GM12872 (cell line): Measurements from ENCODE around the gene BFSP1.

Source experiments
- TF ChIP-seq, protein P1 (sequence below): IDR thresholded peaks from 3 replicates; pipeline ENCODE4 v1.5.1; 2011; ENCODE audit warnings: low read depth, mild to moderate bottlenecking, low read length, moderate library complexity; ENCODE audit not compliant: insufficient read depth

BFSP1 gene

DNA sequence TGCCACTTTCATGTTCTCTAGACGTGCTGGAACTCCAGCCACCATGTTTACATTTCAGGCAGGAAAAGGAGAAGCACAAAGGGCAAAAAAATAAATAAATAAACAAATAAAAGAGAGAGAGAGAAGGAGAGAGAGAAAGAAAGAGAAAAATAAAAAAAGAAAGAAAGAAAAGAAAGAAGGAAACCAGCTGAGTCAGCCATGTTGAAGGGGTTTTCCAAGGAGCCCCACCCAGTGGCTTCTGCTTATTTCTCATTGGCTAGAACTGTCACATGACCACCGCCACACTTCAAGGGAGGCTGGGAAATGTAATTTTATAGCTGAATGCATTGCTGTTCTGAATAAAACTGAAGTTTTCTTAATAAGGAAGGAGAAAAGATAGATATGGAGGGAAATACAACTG is 71.1 kb downstream of the BFSP1 start:
- TF ChIP-seq, protein P1, sequence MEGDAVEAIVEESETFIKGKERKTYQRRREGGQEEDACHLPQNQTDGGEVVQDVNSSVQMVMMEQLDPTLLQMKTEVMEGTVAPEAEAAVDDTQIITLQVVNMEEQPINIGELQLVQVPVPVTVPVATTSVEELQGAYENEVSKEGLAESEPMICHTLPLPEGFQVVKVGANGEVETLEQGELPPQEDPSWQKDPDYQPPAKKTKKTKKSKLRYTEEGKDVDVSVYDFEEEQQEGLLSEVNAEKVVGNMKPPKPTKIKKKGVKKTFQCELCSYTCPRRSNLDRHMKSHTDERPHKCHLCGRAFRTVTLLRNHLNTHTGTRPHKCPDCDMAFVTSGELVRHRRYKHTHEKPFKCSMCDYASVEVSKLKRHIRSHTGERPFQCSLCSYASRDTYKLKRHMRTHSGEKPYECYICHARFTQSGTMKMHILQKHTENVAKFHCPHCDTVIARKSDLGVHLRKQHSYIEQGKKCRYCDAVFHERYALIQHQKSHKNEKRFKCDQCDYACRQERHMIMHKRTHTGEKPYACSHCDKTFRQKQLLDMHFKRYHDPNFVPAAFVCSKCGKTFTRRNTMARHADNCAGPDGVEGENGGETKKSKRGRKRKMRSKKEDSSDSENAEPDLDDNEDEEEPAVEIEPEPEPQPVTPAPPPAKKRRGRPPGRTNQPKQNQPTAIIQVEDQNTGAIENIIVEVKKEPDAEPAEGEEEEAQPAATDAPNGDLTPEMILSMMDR: no peak

DNA sequence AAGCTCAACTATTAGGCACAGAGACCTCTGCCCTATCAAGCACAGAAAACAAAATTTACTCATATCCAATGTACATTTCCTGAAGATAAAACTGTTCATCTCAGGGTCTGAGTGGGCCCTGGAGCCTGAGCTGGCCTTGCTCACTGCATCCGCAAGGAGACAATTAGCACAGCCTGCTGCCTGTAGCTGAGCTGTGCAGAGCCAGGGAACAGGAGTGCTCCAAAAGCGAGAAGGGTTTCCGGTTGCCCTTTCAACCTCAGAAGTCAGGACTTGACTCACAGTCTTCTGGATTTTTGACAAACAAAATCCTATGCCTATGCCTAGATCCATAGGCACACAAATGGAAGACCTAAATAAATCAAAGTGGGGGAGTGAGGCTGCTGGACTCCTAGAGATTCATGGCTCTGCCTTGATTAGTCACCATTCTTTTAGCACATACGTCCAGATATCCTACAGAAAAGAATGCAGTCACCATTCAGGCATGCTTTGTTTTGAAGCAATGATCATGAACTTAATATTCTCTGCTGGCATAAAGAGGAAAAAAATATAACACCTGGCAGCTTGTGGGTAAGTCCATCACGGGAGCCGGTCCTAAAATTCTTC is 73.5 kb downstream of the BFSP1 start:
- TF ChIP-seq, protein P1: no peak

DNA sequence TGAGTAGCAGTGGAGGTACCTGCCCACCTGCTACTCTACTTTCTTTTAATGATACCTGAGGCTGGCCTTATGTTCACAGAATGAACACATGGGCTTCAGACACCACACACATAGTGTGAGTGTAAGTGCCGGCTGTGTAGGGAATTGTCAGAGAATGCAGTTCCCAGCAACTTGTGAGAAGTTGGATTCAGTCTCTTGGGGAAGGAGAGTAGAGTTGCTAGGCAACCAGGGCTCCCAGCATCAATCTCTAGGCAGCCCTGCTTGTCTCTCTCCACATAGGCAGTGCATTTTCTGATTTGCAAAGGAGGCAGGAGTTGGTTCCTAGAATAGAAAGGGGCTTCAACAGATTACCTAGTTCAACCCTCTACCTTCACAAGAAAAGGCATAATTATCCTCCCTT is 74.1 kb downstream of the BFSP1 start:
- TF ChIP-seq, protein P1: no peak

DNA sequence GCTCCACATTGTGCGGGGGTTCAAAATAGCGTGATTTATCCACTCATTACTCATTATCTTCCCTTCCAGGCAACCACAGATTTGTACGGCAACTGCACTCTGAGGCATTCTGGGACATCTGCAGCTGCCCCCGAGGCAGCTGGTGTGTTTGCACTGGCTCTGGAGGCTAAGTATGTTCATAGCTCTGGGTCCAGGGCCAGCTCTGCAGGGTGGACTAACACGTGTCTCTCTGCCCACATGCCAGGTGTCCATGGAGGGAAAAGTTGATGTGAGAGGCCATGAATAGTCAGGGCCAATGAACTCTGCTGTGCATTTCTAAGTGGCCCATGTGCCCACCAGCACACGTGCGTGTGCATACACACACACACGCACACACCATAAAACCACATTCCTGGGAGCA is 74.9 kb downstream of the BFSP1 start:
- TF ChIP-seq, protein P1: no peak

DNA sequence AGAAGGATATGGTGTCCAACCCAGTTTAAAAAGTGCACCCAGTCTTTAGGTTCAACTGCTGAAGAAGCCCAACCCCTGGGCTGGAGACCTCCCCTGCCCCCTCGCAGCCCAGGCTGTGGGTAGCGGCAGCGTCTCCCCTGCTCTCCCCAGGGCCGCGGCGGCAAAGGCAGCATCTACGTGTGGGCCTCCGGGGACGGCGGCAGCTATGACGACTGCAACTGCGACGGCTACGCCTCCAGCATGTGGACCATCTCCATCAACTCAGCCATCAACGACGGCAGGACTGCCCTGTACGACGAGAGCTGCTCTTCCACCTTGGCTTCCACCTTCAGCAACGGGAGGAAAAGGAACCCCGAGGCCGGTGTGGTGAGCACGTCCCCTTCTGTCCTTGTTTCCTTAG is 77.6 kb downstream of the BFSP1 start:
- TF ChIP-seq, protein P1: no peak

DNA sequence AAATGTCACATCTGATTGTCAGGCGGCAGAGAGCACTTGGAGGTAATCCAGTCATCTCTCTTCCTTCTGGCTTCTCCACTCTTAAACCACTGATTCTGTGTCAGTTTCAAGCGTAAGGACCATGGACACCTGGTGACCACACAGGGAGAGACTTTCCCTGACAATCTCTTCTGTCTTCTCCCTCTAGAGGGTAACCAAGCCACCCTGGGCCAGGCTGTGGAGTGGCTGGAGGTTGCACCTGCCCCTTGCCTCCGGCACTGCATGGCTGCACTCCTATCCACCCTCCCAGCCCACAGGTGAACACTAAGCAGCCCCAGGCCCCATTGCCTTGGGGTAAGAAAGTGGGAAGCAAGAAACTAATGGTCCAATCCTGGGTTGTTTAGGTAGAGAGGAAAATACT is 78.7 kb downstream of the BFSP1 start:
- TF ChIP-seq, protein P1: no peak

DNA sequence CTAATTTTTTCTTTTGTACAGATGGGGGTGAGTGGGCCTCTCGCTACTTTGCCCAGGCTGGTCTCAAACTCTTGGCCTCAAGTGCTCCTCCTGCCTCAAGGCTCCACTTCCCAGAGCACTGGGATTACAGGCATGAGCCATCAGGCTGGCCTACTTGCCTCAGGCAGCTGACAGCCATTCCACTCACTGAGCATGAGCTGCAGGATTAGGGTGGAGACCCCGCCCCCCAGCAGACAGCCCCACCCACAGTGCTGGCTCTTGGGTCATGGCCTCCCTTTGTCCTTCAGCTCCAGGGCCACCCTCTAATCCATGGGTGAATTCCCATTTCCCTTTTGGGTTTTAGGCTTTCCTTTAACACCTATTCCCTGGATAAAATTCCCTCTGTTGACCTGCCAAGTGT is 82.1 kb downstream of the BFSP1 start:
- TF ChIP-seq, protein P1: no peak
